ENCODE measurements around the gene SBF2. TPM values are rescaled to one million over a fixed set of nuclear protein-coding genes. Genes with fewer than 3 reads are reported as not detected.

SBF2 gene
- total and polyA plus RNA-seq, 2 of the 13 experiments (the other 11 are each of a cell fraction or from before 2014, with no cell fraction given), result 24.0 to 45.8 TPM

- no peak for TF ChIP-seq EEA1 (CRISPR knock-in tag; IDR thresholded peaks at IDR 0.05; ENCODE audit: borderline replicate concordance)
- no peak for TF ChIP-seq KLF13 (CRISPR knock-in tag; IDR thresholded peaks at IDR 0.05)
- no peak for TF ChIP-seq GATA4 (IDR thresholded peaks at IDR 0.05; ENCODE audit: borderline replicate concordance, low read depth)
- peak; percentile 83 for TF ChIP-seq HOXA3 (CRISPR knock-in tag; IDR thresholded peaks at IDR 0.05)
- TF ChIP-seq ZNF431 (CRISPR knock-in tag; IDR thresholded peaks at IDR 0.05; ENCODE audit: borderline replicate concordance, low read depth), result no peak
- TF ChIP-seq ZBED4 (CRISPR knock-in tag; IDR thresholded peaks at IDR 0.05; ENCODE audit: borderline replicate concordance), result peak; percentile 86; the same call in 1 of the 2 replicates
- no peak for TF ChIP-seq ZNF138 (CRISPR knock-in tag; IDR thresholded peaks at IDR 0.05; ENCODE audit: low read depth)
- TF ChIP-seq ZNF546 (CRISPR knock-in tag; conservative IDR thresholded peaks at IDR 0.05), result peak; percentile 93; the same call in 1 of the 2 replicates
- peak; percentile 91 for TF ChIP-seq HDAC1 (CRISPR knock-in tag; IDR thresholded peaks at IDR 0.05)
- TF ChIP-seq NKX3-1 (CRISPR knock-in tag; IDR thresholded peaks at IDR 0.05), result no peak
- peak; percentile 92 for TF ChIP-seq MEIS2 (CRISPR knock-in tag; IDR thresholded peaks at IDR 0.05)
- no peak for TF ChIP-seq ZNF282 (IDR thresholded peaks at IDR 0.05; ENCODE audit: partially characterized antibody)
- TF ChIP-seq SCMH1 (CRISPR knock-in tag; IDR thresholded peaks at IDR 0.05; ENCODE audit: borderline replicate concordance), result no peak
- TF ChIP-seq ZNF225 (CRISPR knock-in tag; IDR thresholded peaks at IDR 0.05), result no peak; the same call in 1 of the 2 replicates
- TF ChIP-seq EZH2 (conservative IDR thresholded peaks at IDR 0.05; ENCODE audit: low read depth, low read length), result no peak
- TF ChIP-seq RFXAP (CRISPR knock-in tag; IDR thresholded peaks at IDR 0.05; ENCODE audit: borderline replicate concordance), result peak; percentile 36; the same call in 1 of the 2 replicates
- no peak for TF ChIP-seq PHB2 (IDR thresholded peaks at IDR 0.05; ENCODE audit: partially characterized antibody)
- TF ChIP-seq ZNF615 (CRISPR knock-in tag; IDR thresholded peaks at IDR 0.05; ENCODE audit: borderline replicate concordance), result no peak
- TF ChIP-seq ZNF646 (CRISPR knock-in tag; IDR thresholded peaks at IDR 0.05), result no peak
- TF ChIP-seq SRF (IDR thresholded peaks at IDR 0.05; ENCODE audit: low read depth, low read length), result no peak
Measured at GRCh38 chr11:10288881-10289764, 4.9 kb downstream of the SBF2 start (continued).
